GM13976 (cell line): ENCODE results near the gene GALK1.

Experiments used
- DNase-seq: peaks from one replicate; pipeline ENCODE4 v3.0.0; 2012; ENCODE audit warnings: low spot score
- CTCF ChIP-seq: IDR thresholded peaks from 2 replicates; pipeline ENCODE4 v1.5.1; 2012; ENCODE audit warnings: borderline replicate concordance, mild to moderate bottlenecking; ENCODE audit not compliant: insufficient read depth; ENCODE audit errors: extremely low read depth, missing control alignments, control extremely low read depth
- in situ Hi-C: fragments of 300-500 bp; cut with MboI; formaldehyde crosslinking; loops from one replicate; pipeline ENCODE4 v1.12.0; 2022; ENCODE audit warnings: low sequenced_read_pairs, mixed read lengths, inconsistent platforms; ENCODE audit not compliant: unreplicated experiment

GALK1 gene

GRCh38 chr17:75749545-75750389 is 15.2 kb downstream of the GALK1 start:
- in situ Hi-C loops: loop anchor here (10.0 kb wide), 1 partner anchor 135 kb away; no protein-coding TSS in a partner anchor
- DNase-seq: peak; percentile 89
- peak; percentile 88 for TF ChIP-seq CTCF

- in situ Hi-C loops: loop anchor here (10.0 kb wide), 1 partner anchor 134 kb away; no protein-coding TSS in a partner anchor
- no peak for DNase-seq
- TF ChIP-seq CTCF: no peak
These were observed 16.3 kb downstream of the GALK1 start for GRCh38 chr17:75748706-75749105.

- no peak for TF ChIP-seq CTCF
- in situ Hi-C loops: loop anchor here (10.0 kb wide), 1 partner anchor 129 kb away; no protein-coding TSS in a partner anchor
- no peak for DNase-seq
These were observed 21.3 kb downstream of the GALK1 start for GRCh38 chr17:75743625-75744206.

- in situ Hi-C loops: loop anchor here (10.0 kb wide), 1 partner anchor 128 kb away; no protein-coding TSS in a partner anchor
These were observed 22.7 kb downstream of the GALK1 start for GRCh38 chr17:75742337-75742736.

GRCh38 chr17:75740631-75741077 is 24.3 kb downstream of the GALK1 start:
- in situ Hi-C loops: loop anchor here (10.0 kb wide), 1 partner anchor 126 kb away; no protein-coding TSS in a partner anchor
- no peak for TF ChIP-seq CTCF
- no peak for DNase-seq

More at GRCh38 chr17:75742337-75742736, 22.7 kb downstream of the GALK1 start:
- no peak for TF ChIP-seq CTCF
- DNase-seq: no peak

- TF ChIP-seq CTCF: no peak
- in situ Hi-C loops: loop anchor here (10.0 kb wide), 1 partner anchor 125 kb away; no protein-coding TSS in a partner anchor
- no peak for DNase-seq
These were observed 24.8 kb downstream of the GALK1 start for GRCh38 chr17:75740215-75740614.
